ENCODE results near the gene THAP8. TPM values are rescaled to one million over a fixed set of nuclear protein-coding genes. Genes with fewer than 3 reads are reported as not detected.

Gene THAP8
- total and polyA plus RNA-seq, 2 of the 8 experiments (the other 6 are each of a cell fraction or from before 2014, with no cell fraction given): 6.0 to 11.1 TPM

DNA sequence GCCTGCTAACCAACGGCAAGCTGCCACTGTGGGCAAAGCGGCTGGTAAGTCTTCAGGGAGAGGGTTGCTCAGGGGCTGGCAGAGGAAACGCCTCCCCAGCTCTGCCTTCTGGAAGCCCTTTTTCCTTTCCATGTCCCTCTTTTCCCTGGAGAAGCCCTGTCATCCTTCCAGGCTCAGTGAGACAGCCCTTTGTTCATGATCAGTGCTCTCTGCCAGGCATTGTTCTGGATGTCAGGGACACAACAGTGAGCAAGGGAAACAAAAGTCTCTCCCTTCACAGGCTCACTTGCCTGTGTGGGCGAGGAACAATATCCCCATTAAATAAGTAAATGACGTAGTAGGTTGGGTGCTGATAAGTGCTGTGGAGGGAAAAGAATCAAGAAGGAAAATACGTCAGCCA, 43.0 kb upstream of the THAP8 start (continued):
- TF ChIP-seq, protein P1, sequence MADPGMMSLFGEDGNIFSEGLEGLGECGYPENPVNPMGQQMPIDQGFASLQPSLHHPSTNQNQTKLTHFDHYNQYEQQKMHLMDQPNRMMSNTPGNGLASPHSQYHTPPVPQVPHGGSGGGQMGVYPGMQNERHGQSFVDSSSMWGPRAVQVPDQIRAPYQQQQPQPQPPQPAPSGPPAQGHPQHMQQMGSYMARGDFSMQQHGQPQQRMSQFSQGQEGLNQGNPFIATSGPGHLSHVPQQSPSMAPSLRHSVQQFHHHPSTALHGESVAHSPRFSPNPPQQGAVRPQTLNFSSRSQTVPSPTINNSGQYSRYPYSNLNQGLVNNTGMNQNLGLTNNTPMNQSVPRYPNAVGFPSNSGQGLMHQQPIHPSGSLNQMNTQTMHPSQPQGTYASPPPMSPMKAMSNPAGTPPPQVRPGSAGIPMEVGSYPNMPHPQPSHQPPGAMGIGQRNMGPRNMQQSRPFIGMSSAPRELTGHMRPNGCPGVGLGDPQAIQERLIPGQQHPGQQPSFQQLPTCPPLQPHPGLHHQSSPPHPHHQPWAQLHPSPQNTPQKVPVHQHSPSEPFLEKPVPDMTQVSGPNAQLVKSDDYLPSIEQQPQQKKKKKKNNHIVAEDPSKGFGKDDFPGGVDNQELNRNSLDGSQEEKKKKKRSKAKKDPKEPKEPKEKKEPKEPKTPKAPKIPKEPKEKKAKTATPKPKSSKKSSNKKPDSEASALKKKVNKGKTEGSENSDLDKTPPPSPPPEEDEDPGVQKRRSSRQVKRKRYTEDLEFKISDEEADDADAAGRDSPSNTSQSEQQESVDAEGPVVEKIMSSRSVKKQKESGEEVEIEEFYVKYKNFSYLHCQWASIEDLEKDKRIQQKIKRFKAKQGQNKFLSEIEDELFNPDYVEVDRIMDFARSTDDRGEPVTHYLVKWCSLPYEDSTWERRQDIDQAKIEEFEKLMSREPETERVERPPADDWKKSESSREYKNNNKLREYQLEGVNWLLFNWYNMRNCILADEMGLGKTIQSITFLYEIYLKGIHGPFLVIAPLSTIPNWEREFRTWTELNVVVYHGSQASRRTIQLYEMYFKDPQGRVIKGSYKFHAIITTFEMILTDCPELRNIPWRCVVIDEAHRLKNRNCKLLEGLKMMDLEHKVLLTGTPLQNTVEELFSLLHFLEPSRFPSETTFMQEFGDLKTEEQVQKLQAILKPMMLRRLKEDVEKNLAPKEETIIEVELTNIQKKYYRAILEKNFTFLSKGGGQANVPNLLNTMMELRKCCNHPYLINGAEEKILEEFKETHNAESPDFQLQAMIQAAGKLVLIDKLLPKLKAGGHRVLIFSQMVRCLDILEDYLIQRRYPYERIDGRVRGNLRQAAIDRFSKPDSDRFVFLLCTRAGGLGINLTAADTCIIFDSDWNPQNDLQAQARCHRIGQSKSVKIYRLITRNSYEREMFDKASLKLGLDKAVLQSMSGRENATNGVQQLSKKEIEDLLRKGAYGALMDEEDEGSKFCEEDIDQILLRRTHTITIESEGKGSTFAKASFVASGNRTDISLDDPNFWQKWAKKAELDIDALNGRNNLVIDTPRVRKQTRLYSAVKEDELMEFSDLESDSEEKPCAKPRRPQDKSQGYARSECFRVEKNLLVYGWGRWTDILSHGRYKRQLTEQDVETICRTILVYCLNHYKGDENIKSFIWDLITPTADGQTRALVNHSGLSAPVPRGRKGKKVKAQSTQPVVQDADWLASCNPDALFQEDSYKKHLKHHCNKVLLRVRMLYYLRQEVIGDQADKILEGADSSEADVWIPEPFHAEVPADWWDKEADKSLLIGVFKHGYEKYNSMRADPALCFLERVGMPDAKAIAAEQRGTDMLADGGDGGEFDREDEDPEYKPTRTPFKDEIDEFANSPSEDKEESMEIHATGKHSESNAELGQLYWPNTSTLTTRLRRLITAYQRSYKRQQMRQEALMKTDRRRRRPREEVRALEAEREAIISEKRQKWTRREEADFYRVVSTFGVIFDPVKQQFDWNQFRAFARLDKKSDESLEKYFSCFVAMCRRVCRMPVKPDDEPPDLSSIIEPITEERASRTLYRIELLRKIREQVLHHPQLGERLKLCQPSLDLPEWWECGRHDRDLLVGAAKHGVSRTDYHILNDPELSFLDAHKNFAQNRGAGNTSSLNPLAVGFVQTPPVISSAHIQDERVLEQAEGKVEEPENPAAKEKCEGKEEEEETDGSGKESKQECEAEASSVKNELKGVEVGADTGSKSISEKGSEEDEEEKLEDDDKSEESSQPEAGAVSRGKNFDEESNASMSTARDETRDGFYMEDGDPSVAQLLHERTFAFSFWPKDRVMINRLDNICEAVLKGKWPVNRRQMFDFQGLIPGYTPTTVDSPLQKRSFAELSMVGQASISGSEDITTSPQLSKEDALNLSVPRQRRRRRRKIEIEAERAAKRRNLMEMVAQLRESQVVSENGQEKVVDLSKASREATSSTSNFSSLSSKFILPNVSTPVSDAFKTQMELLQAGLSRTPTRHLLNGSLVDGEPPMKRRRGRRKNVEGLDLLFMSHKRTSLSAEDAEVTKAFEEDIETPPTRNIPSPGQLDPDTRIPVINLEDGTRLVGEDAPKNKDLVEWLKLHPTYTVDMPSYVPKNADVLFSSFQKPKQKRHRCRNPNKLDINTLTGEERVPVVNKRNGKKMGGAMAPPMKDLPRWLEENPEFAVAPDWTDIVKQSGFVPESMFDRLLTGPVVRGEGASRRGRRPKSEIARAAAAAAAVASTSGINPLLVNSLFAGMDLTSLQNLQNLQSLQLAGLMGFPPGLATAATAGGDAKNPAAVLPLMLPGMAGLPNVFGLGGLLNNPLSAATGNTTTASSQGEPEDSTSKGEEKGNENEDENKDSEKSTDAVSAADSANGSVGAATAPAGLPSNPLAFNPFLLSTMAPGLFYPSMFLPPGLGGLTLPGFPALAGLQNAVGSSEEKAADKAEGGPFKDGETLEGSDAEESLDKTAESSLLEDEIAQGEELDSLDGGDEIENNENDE (IDR thresholded peaks at IDR 0.05; ENCODE audit: insufficient replicate concordance, low read length): no peak
- no peak for TF ChIP-seq KDM5A (IDR thresholded peaks at IDR 0.05; ENCODE audit: low read length)
- no peak for TF ChIP-seq CEBPB (IDR thresholded peaks at IDR 0.05; ENCODE audit: low read depth, low read length)
- TF ChIP-seq JUND (IDR thresholded peaks at IDR 0.05; ENCODE audit: low read length): no peak
- no peak for TF ChIP-seq BACH1 (IDR thresholded peaks at IDR 0.05; ENCODE audit: low read length)
- TF ChIP-seq POLR2A (IDR thresholded peaks at IDR 0.05; ENCODE audit: control extremely low read depth in 1 of 2, low read depth in 2 of 2, low read length in 2 of 2): no peak

All from H1 (cell line).